NT2/D1 (cell line): ENCODE results near the gene HMGCL.

Experiments
- DNase-seq: peaks from one replicate; pipeline ENCODE4 v3.0.0-alpha.2; 2011; ENCODE audit warnings: low read depth, low spot score
- H3K27me3 ChIP-seq: 2 replicates; pipeline ENCODE4 v1.6.0; 2011; ENCODE audit warnings: mild to moderate bottlenecking; ENCODE audit not compliant: insufficient read length, insufficient read depth
- H3K36me3 ChIP-seq: 2 replicates; pipeline ENCODE4 v1.6.1; 2011; ENCODE audit warnings: mild to moderate bottlenecking, low read length, mixed read lengths; ENCODE audit not compliant: insufficient read depth, insufficient read length
- H3K4me1 ChIP-seq: 2 replicates; pipeline ENCODE4 v1.5.1; 2011; ENCODE audit not compliant: insufficient read depth, insufficient read length
- H3K4me3 ChIP-seq: 2 replicates; pipeline ENCODE4 v1.5.1; 2011; ENCODE audit warnings: low read depth; ENCODE audit not compliant: insufficient read length
- H3K9ac ChIP-seq: 2 replicates; pipeline ENCODE4 v1.6.0; 2011; ENCODE audit warnings: low read depth; ENCODE audit not compliant: insufficient read length
- H3K9me3 ChIP-seq: 2 replicates; pipeline ENCODE4 v1.5.1; 2011; ENCODE audit warnings: mild to moderate bottlenecking, low read length; ENCODE audit not compliant: insufficient read depth
- SUZ12 ChIP-seq: IDR thresholded peaks from 2 replicates; pipeline ENCODE4 v1.6.1; 2011; ENCODE audit not compliant: insufficient read length, insufficient read depth; ENCODE audit errors: extremely low read depth
- YY1 ChIP-seq: IDR thresholded peaks from 2 replicates; pipeline ENCODE4 v1.6.1; 2011; ENCODE audit not compliant: insufficient read length, insufficient read depth
- ZNF274 ChIP-seq: IDR thresholded peaks from 2 replicates; pipeline ENCODE4 v1.6.1; 2011; ENCODE audit warnings: mild to moderate bottlenecking, low read depth, low read length

HMGCL gene

DNA sequence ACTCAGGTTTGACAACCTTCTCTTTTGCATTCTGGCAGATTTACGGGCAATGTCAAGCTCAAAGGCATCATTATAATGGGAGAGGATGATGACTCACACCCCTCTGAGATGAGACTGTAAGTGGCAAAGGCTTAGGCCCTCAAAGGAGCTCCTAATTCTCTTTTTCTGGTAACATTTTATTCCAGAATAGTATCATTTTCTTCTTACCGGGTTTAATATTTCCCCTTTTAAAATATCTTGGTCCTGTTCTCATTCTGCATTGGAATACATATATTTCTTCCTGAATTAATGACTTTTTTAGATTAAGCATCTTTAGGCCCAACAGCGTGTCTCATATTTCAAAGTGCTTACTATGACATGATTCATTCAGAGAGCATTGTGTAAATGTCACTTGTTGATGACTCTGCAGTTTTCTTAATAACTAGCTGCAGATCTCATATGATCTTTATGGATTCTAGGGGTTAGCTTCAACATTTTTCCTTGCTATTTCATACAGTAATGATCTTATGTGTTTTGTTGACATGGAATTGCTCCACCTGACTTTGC, 45.3 kb downstream of the HMGCL start:
- TF ChIP-seq YY1 (no peak), ZNF274 (no peak)
- H3K27me3 ChIP-seq = no peaks in the 10 kb centered on the region
- H3K4me3 ChIP-seq = no peak overlapping the region

DNA sequence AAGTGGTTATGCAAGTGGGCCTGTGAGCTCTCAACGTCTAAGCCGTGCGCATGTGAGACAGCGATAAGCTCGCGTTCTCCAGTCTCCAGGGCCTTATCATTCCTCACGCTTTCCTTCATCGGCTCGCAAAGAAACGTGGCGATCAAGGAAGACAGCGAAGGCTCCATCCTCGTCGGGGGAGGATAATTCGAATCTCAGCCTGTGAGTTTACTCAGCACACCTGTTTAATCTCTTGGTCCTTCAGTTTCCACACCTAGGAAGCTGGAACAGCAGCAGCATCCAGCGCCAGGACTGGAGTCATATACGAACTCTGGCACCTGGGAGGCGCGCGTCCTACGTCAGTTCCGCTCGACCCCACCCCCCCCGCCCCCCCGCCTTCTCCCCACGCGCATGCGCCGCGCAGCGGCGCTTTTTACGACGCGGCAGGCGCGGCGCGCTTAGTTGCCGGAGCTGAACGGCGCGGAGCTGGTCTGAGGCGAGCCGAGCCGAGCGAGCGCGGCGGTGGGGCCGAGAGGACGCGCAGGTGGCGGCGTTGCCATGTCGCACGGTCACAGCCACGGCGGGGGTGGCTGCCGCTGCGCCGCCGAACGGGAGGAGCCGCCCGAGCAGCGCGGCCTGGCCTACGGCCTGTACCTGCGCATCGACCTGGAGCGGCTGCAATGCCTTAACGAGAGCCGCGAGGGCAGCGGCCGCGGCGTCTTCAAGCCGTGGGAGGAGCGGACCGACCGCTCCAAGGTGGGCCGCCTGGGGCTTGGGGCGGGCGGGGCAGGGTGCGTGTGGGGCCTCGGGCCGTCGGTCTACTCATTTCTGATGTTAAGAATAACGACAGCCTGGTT, 47.0 kb downstream of the HMGCL start, which contains the start of gene PITHD1:
PITHD1 (plus strand) TSS at position 440 of the 836 bp plus-strand sequence; CDS start at position 538, 98 bp downstream.
- no peaks in the 10 kb centered on the region for H3K4me1 ChIP-seq
- DNase-seq = peak; percentile 69
- peak within 1 kb of the TSS; percentile 97 for H3K9ac ChIP-seq
- no peaks in the 10 kb centered on the region for H3K9me3 ChIP-seq
- peak within 1 kb of the TSS; percentile 82 for H3K4me3 ChIP-seq
- TF ChIP-seq SUZ12 (no peak), YY1 (no peak), ZNF274 (no peak)
- peaks cover 27% of the 10 kb centered on the region for H3K36me3 ChIP-seq
- H3K27me3 ChIP-seq = no peaks in the 10 kb centered on the region

More for the DNA sequence above, 45.3 kb downstream of the HMGCL start:
- H3K9me3 ChIP-seq = no peaks in the 10 kb centered on the region
- no peak for DNase-seq
- H3K36me3 ChIP-seq = peaks cover 27% of the 10 kb centered on the region
- H3K4me1 ChIP-seq = no peaks in the 10 kb centered on the region
- H3K9ac ChIP-seq = peak overlapping the region; percentile 36

DNA sequence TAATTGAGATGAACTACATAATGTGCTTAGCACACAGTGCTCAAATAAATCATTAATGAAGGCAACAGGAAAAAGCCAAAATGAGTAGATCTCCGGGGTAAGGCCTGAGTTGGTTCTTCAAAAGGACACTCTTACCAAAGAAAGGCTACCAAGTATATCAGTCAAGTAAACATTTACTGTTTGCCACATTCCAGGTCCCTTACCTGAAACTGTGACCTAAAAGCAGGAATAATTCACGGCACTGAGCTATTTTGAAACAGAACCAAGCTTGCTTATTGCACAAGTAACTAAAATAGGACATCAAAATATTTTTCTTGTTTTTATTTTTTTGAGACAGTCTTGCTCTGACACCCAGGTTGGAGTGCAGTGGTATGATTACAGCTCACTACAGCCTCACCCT, 49.0 kb downstream of the HMGCL start:
- Histone ChIP-seq H3K36me3 (peaks cover 18% of the 10 kb centered on the region), H3K4me3 (no peak overlapping the region), H3K4me1 (no peaks in the 10 kb centered on the region), H3K27me3 (no peaks in the 10 kb centered on the region), H3K9me3 (no peaks in the 10 kb centered on the region), H3K9ac (no peak overlapping the region)
- no peak for DNase-seq
- no peak for TF ChIP-seq YY1
- no peak for TF ChIP-seq ZNF274
- no peak for TF ChIP-seq SUZ12

DNA sequence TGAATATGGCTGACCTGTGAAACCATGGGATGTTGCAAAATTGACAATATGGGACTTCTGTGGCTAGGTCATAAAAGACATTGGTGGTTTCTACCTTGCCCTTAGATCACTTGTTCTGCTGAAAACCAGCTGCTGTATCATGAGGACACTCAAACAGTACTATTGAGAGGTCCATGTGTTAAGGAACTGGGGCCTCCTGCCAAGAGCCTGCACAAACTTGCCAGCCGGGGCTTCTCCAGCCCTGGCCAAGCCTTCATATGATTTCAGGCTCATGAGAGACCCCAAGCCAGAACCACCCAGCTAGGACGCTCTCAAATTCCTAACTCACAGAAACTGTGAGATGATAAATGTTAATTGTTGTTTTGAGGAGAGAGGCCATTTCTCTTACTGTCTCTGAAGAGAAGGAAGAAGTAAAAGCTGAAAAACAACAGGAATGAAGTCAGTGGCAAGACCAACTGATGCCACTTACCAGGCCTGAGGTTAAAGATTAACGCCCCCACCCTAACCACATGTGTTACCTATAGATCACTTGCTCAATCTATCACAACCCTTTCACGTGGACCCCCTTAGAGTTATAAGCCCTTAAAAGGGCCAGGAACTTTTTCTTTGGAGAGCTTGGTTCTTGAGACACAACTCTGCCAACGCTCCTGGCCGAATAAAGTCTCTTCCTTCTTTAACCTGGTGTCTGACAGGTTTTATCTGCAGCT, 50.9 kb downstream of the HMGCL start:
- DNase-seq = no peak
- no peaks in the 10 kb centered on the region for H3K9me3 ChIP-seq
- TF ChIP-seq YY1 (no peak), ZNF274 (no peak), SUZ12 (no peak)
- no peaks in the 10 kb centered on the region for H3K4me1 ChIP-seq
- H3K36me3 ChIP-seq = peaks cover 12% of the 10 kb centered on the region
- no peaks in the 10 kb centered on the region for H3K27me3 ChIP-seq
- H3K4me3 ChIP-seq = no peak overlapping the region
- H3K9ac ChIP-seq = no peak overlapping the region

DNA sequence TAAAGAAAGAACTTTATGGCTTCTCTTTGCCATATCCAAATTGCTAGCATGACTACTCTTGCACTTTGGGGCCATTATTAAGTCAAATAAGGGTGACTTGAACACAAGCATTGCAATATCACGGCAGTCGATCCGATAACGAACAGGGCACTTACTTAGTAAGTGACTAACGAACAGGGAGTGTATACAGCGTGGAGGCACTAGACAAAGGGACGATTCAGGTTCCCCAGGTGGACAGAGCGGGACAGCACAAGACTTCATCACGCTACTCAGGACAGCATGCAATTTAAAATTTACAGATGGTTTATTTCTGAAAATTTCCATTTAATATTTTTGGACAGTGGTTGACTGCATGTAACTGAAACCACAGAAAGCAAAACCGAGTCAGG, 52.4 kb downstream of the HMGCL start:
- DNase-seq = no peak
- no peak overlapping the region for H3K9ac ChIP-seq
- H3K36me3 ChIP-seq = peaks cover 18% of the 10 kb centered on the region

DNA sequence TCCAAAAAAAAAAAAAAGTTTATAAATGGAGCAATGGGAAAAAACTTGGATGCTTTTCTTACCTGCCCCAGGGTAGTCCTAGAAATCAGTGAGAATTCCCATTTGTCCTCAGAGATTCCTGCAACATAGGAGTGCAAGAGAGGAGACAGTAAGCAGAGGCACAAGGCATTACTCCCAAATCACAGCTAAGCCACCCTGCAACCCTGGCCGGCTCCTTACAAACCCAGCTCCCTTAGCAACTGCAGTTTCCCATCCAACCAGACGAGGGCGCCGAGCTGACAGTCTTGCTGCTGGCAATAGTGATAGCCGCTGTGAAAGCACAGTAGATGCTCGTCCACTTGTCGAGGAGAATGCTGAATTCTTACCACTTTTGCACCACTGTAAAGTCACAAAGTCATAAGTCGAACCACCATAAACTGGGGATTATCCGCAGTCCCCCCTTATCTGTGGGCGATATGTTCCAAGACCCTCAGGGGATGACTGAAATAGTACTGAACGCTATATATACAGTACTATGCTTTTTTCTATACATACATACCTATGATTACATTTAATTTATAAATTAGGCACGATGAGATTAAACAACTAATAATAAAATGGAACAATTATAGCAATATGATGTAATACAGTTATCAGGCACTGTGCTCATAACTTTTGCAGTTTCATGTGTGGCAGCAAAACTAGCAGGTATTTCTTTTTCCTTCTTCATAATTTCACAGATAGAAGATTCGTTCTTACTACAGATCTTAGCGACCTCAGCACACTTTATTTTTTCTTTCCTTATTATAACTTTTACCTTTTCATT, 53.0 kb downstream of the HMGCL start:
- TF ChIP-seq YY1 = no peak
- no peak for TF ChIP-seq SUZ12
- no peak for TF ChIP-seq ZNF274
- no peak overlapping the region for H3K4me3 ChIP-seq
- peaks cover 18% of the 10 kb centered on the region for H3K36me3 ChIP-seq
- no peak overlapping the region for H3K9ac ChIP-seq
- H3K27me3 ChIP-seq = no peaks in the 10 kb centered on the region
- peak; percentile 61 for DNase-seq
- H3K9me3 ChIP-seq = no peaks in the 10 kb centered on the region
- no peaks in the 10 kb centered on the region for H3K4me1 ChIP-seq

More for the DNA sequence above, 52.4 kb downstream of the HMGCL start:
- TF ChIP-seq YY1 (no peak), ZNF274 (no peak), SUZ12 (no peak)
- no peaks in the 10 kb centered on the region for H3K4me1 ChIP-seq
- no peaks in the 10 kb centered on the region for H3K27me3 ChIP-seq
- H3K4me3 ChIP-seq = no peak overlapping the region
- H3K9me3 ChIP-seq = no peaks in the 10 kb centered on the region
